NCI-H2081 treated with DMSO at 0.1 percent for 48 hours (cell line): ENCODE results near the gene HOXA1.

Experiments
- DNase-seq: peaks from one replicate; lab custom pipeline; 2025; lab: John Stamatoyannopoulos, UW

The HOXA1 gene

GRCh38 chr7:27105301-27106031 lies 9.7 kb upstream of the HOXA1 start:
- DNase-seq: no peak

DNA sequence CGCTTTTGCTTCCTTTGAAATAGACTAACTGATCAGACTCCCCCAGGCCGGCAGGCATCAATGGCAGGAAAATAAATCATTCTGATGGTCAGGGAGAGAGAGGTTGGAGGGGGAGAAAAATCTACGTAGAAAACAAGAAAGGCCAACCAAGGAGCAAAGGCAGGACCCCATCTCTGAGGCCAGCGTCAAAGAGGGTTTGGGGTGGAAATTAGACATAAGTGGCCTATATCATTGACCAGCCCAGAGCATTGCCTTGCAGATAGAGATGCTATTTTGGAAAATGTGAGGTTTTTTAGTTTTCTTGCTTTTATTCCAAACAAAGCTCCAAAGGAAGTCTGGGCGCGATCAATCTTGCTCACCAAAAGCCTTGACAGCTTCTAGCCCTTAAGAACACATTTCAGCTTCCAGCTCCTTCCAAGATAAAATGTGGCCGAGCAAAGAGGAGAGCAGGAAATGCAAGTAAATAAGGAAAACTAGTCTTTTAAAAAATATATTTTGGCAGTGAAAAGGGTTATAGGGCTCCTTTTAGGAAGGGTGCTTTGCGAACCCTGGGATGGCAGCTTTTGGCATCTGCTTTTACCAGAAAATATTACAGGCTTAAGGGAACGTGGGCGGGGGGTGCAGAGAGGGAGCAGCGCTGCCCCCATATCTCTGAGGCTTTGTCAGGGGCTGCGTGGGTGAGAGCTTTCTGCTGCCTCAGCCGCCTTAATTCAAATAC lies 8.7 kb upstream of the HOXA1 start:
- DNase-seq: no peak

- no peak for DNase-seq
Measured at GRCh38 chr7:27103489-27104226, 7.9 kb upstream of the HOXA1 start.

DNA sequence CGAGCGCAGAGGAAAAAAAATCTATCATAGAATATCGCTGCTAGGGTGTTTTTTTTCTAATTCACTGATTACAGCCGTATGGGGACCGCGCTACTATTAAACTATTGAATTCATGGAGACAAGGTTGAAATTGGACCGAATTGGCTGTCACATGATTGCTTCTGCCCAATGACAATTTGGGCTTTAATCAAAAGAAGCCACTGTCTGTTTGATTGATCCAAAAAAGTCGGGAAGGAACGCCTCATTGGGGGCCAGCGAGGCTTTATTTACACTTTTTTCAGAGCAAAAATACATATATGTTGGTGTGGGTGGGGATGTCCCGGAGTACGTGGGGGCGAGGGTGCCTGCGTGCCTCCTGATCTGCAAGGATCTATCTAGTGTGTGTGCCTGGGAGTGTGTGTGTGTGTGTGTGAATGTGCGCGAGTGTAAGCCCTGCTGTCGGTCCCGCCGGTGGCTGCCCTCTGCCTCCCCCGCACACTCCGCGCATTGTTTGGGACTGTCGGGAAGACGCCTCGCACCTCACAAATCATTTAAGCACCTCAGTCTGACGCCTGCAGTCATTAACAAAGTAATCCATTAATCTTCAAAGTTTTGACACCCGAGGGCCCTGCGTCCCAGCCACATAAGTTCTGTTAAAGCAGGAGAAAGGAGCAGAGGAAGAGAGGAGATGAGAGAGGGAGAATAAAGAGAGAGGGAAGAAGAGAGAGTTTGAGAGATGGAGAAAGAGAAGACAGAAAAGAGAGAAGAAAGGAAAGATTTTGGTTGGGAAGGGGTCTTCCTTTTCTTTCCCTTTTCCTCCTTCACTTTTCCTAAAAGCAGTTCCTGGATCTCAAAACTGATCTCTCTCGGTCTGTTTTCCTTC lies 7.0 kb upstream of the HOXA1 start, which contains the start of gene HOXA2:
TSS of gene HOXA2 (minus strand) at position 103 of the 862 bp plus-strand sequence. CDS start 183 bp downstream, outside the sequence.
- DNase-seq: no peak

DNA sequence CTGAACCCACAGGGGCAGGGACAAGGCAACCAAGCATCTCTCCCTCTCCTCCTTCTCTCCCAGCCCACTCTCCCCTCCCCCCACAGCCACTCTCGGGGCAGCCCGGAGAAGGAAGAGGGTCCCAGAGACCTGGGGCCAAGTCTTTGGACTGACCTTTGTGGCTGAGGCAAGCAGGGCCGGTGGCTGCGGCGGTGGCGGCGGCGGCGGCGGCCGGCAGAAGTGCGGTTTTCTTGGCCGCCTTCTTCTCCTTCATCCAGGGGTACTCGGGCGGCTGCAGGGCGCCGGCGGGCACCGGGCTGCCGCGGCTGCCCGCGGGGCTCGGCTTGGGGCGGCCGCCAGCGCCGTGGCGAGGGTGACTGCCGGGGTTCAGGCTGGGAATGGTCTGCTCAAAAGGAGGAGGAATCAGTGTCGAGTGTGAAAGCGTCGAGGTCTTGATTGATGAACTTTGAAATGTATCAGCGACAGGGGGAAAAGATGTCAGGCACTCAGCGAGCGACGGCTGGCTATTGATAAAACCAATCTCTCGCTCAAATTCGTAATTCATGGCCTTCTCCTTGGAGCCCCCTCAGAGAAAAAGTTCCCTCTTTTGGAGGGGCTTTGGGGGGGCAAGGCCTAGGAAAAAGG lies 6.3 kb upstream of the HOXA1 start:
- no peak for DNase-seq

- no peak for DNase-seq
Measured at GRCh38 chr7:27101171-27101956, 5.6 kb upstream of the HOXA1 start.

- DNase-seq: no peak
Measured at GRCh38 chr7:27100694-27101170, 4.9 kb upstream of the HOXA1 start.

- DNase-seq: no peak
Measured at GRCh38 chr7:27099453-27100370, 3.9 kb upstream of the HOXA1 start.

DNA sequence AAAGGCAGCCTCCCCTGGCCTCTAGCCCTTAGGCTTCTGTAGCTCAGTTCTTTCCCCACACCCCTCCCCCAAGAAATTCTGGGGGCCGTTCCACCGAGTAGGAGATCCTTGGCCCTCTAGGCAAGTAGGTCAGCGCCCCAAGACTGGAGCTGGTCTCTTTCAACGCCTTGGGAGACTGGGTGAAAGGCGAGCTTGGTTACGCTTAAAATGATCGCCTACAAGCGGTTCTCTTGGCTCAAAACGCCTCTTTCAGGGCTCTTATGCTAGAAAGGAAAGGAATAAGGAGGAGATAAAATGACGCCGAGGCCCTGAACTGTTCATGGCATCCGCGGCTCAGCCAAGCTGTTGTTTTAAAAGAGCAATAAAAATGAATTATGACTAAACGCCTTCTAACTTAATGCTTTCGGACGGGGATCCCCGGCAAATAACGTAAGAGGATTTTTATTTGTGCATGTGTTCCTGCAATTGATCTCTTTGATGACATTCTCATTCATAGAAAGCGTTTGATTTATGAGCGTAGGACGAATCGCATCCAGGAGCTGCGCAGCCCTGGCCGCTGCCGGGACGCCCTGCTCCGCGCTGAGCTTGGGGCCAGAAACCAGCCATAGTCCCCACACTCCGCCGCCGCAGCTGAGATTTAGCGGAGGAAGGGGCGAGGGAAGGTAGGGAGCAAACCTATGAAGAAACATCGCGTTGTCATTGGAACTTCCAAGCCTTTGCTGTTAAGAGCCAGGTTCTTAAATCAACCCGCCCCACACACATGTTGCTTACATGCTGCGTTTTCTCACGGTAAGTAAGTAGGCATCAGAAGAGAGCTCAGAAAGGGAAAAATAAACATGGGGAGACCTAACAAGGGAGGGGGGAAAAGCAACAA lies 3.0 kb upstream of the HOXA1 start:
- no peak for DNase-seq

DNA sequence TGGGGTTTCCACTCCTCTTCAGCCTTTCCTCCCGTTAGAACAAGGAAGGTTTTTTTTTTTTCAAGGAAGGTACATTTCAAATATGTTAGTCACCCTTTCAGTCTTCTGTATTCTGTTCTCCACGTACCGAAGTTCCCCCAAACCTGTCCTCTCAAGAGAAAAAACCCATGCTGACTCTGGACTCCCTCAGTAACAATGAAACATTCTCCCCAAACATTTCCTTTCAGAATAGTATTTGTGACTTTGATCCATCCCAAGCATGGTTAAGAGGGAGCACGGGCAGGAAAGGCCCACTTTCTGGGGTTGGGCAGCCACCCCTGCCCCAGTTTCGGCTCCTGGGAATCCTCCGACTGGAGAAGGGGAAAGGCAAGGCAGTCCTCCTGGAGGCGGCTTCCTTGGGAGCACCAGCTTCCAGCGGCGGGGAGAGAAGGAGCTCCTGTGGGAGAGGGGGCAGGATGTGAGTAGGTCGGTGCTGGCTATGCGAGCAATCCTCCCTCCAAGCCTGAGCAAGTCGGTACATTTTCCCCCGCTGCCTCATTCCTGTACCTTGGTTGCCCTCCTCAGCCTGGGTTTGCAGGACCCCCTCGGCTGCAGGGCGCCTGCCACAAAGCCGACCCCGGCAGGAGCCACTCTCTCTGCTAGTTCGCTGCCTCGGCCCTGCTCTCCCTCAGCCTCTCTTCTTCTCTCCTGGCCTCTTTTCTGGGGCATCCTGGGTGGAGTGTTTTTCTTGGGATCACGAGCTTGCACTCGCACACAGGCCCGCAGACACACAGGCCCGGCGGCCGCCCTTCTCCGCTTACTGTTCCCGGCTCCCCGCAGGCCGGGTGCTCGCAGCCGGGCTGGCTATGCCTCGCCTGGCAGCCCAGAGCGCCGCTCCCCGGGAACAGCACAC lies 2.1 kb upstream of the HOXA1 start:
- DNase-seq: no peak

DNA sequence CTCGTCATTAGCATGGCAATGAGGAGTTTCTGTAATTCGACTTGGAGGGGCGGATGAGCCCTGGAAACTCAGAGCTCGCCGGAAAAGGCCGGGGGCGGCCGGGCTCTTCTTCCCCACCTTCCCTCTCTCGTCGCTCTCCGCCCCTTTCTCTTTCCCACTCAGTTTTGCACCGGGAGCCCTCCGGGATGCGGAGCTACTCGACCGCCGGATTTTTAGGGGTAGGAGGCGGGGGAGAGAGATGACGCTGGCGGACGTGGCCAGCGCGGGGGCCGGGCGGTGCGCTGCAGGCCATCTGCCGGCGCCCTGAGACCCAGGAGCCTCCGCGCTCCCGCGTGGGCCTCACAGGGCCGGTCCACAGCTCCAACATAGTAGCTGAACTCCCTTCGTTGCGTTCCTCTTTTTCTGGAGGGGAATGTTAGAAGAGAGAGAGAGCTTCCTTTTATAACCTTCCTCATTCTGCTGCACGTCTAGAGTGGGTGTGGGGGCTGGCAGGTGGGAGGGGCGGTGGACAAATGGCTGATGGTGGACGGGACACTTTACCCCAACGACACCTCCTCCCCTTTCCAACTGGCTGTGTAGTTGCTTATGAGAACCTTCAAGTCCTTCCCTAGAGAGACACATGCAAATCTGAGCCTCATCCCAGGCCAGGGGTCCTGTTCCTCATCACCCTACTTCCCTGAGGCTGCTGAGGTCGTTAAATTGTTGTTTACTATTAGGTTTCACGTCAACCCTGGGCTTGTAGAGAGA lies 1.1 kb upstream of the HOXA1 start:
- DNase-seq: no peak

DNA sequence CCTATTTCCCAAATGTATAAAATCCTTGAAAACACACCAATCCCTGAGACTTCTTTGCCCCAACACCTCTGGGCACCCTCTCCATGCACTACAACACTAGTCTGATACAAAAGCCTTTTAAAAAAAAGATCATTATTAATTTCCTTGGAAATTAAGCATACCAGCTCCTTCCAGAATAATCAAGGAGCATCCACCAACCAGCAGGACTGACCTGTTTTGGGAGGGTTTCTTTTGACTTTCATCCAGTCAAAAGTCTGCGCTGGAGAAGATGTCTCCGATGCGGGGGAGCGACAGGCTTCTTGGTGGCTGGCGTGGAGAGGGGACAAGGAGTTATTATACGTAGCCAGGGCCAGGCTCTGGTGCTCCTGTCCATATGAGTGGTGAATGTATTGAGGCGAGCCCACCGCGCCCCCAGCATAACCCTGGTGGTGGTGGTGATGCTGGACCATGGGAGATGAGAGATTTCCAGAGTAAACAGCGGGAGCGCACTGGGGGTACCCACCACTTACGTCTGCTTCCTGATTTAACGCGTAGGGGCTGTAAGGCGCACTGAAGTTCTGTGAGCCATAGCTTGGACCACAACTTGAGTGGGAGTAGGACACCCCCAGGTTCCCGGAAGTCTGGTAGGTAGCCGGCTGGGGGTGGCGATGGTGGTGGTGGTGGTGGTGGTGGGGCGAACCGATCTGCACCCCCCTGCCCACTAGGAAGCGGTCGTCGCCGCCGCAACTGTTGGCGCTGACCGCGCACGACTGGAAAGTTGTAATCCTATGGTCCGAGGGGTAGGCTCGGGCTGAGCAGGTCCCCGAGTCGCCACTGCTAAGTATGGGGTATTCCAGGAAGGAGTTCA lies 527 bp downstream of the HOXA1 start:
- DNase-seq: no peak

GRCh38 chr7:27094304-27095049 lies 1.3 kb downstream of the HOXA1 start:
- DNase-seq: no peak

DNA sequence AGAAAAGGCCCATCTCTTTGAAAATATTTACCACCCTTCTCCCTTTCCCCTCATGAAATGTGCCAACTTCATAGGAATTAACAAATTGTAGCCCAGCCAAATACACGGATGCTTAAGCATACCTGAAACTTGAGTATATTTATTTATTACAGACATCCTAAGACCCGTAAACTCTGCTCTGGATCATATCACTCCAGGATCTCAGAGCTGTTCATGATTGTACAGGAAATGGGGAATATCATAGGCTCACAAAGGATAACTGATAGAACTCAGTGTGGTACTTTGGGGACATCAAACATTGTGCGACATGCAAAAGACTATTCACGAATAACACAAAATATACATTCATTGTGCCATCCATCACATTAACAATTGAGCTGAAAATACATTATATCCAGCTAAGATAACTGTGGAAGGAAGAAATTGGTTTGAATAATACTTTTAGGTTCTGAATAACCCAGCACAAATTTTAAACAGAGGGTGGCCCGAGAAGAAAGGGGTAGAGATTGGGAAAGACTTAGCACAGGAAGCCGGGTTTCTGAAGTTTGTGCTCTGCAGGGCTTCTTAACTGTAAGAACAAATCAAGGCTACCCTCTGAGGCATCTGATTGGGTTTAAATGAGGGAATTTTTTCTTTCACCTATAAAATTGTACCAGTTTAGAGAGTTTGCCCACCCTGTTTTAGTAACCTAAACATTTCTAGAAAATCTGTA lies 2.5 kb downstream of the HOXA1 start:
- no peak for DNase-seq
